IMR-90 (cell line): ENCODE data around the gene CEMIP2. TPM values are rescaled to one million over a fixed set of nuclear protein-coding genes. Genes with fewer than 3 reads are reported as not detected.

Experiments
- ATAC-seq: fragments of 200-7000 bp; cut with Tn5 transposase; 2 replicates; pipeline ENCODE4 v1.9.1; 2020; ENCODE audit warnings: low read depth, mild to moderate bottlenecking, moderate library complexity
- BruUV-seq: library from RNA; stranded (reverse); fragments of 400-500 nt; replicated peaks from 2 replicates; lab custom pipeline; 2021; lab: Mats Ljungman, UMichigan
- CTCF ChIA-PET: fragments of 300-600 bp; formaldehyde crosslinking; extraction: SDS; loops from one replicate; lab custom pipeline; 2021; ENCODE audit warnings: antibody characterized with exemption; lab: Yijun Ruan, JAX
- POLR2A ChIA-PET: fragments of 300-600 bp; sonication (Branson Sonifier 250); formaldehyde crosslinking; loops from one replicate; lab custom pipeline; 2022; ENCODE audit warnings: antibody characterized with exemption; ENCODE audit not compliant: unreplicated experiment; lab: Charles Lee
- DNase-seq: peaks from one replicate; pipeline ENCODE4 v3.0.0; 2013
- H2AFZ ChIP-seq: replicated peaks from 2 replicates; pipeline ENCODE3; 2013; ENCODE audit warnings: low read length, mild to moderate bottlenecking; ENCODE audit not compliant: poor library complexity
- H2AK5ac ChIP-seq: 2 replicates; pipeline ENCODE4 v1.6.1; 2013; ENCODE audit warnings: low read depth, low read length, inconsistent platforms
- H2AK9ac ChIP-seq: replicated peaks from 2 replicates; pipeline ENCODE3; 2013; ENCODE audit warnings: mild to moderate bottlenecking, low read depth, low read length, moderate library complexity; ENCODE audit not compliant: poor library complexity
- H2BK120ac ChIP-seq: 2 replicates; pipeline ENCODE4 v1.6.1; 2013; ENCODE audit warnings: low read depth, low read length, inconsistent platforms
- H2BK15ac ChIP-seq: 3 replicates; pipeline ENCODE4 v1.6.1; 2013; ENCODE audit warnings: low read depth, low read length, inconsistent platforms
- H2BK20ac ChIP-seq: 2 replicates; pipeline ENCODE4 v1.6.1; 2013; ENCODE audit warnings: low read depth, mild to moderate bottlenecking, inconsistent platforms, low read length, moderate library complexity
- H2BK5ac ChIP-seq: 2 replicates; pipeline ENCODE4 v1.6.1; 2013; ENCODE audit warnings: mild to moderate bottlenecking, low read depth, low read length, inconsistent platforms; ENCODE audit not compliant: poor library complexity, severe bottlenecking
- H3K14ac ChIP-seq: replicated peaks from 2 replicates; pipeline ENCODE4 v1.6.1; 2013; ENCODE audit warnings: low read depth, low read length, inconsistent platforms
- H3K18ac ChIP-seq: 2 replicates; pipeline ENCODE4 v1.6.1; 2013; ENCODE audit warnings: low read depth, low read length, control low read depth
- H3K23ac ChIP-seq: 2 replicates; pipeline ENCODE4 v1.6.1; 2013; ENCODE audit warnings: low read depth, low read length, inconsistent platforms
- H3K27ac ChIP-seq: 2 replicates; pipeline ENCODE4 v1.5.1; 2013; ENCODE audit warnings: mild to moderate bottlenecking, control low read depth, low read length; ENCODE audit not compliant: insufficient read depth
- H3K27me3 ChIP-seq: 2 replicates; pipeline ENCODE4 v1.6.1; 2013; ENCODE audit warnings: low read length; ENCODE audit not compliant: control insufficient read depth, insufficient read depth
- H3K36me3 ChIP-seq: 2 replicates; pipeline ENCODE4 v1.6.1; 2013; ENCODE audit warnings: low read length, mixed read lengths; ENCODE audit not compliant: control insufficient read depth, insufficient read depth
- H3K4ac ChIP-seq: 2 replicates; pipeline ENCODE4 v1.6.1; 2013; ENCODE audit warnings: low read depth, low read length, inconsistent platforms
- H3K4me1 ChIP-seq: 2 replicates; pipeline ENCODE4 v1.6.1; 2013; ENCODE audit warnings: low read length, mixed read lengths; ENCODE audit not compliant: control insufficient read depth, insufficient read depth
- H3K4me2 ChIP-seq: 2 replicates; pipeline ENCODE4 v1.6.1; 2013; ENCODE audit warnings: low read depth, mild to moderate bottlenecking, control low read depth, low read length, moderate library complexity
- H3K4me3 ChIP-seq: 2 replicates; pipeline ENCODE4 v1.5.1; 2013; ENCODE audit warnings: low read depth, mild to moderate bottlenecking, control low read depth, low read length, moderate library complexity; ENCODE audit not compliant: insufficient read depth
- H3K56ac ChIP-seq: 2 replicates; pipeline ENCODE4 v1.6.1; 2013; ENCODE audit warnings: low read length, inconsistent platforms; ENCODE audit not compliant: insufficient read depth; ENCODE audit errors: extremely low read depth
- H3K79me1 ChIP-seq, 2 experiments: 2 replicates each; pipeline ENCODE4 v1.6.1; 2013; ENCODE audit warnings: low read length in 2 of 2, inconsistent platforms in 1 of 2, low read depth in 1 of 2
- H3K9ac ChIP-seq: 2 replicates; pipeline ENCODE4 v1.6.1; 2013; ENCODE audit warnings: low read depth, low read length, control low read depth
- H3K9me1 ChIP-seq: 2 replicates; pipeline ENCODE4 v1.6.1; 2013; ENCODE audit warnings: low read length, inconsistent platforms; ENCODE audit not compliant: insufficient read depth
- H3K9me3 ChIP-seq: 2 replicates; pipeline ENCODE4 v1.6.1; 2013; ENCODE audit warnings: low read length; ENCODE audit not compliant: control insufficient read depth, insufficient read depth
- H4K20me1 ChIP-seq: 2 replicates; pipeline ENCODE4 v1.6.1; 2013; ENCODE audit warnings: low read length, inconsistent platforms; ENCODE audit not compliant: insufficient read depth
- H4K5ac ChIP-seq: 2 replicates; pipeline ENCODE4 v1.6.1; 2013; ENCODE audit warnings: mild to moderate bottlenecking, low read depth, low read length, control low read depth
- H4K8ac ChIP-seq, 2 experiments: 2 replicates each; pipeline ENCODE4 v1.6.1; 2013; ENCODE audit warnings: low read depth in 2 of 2, low read length in 2 of 2, control low read depth in 1 of 2, inconsistent platforms in 1 of 2
- H4K91ac ChIP-seq: 2 replicates; pipeline ENCODE4 v1.6.1; 2013; ENCODE audit warnings: low read depth, low read length, inconsistent platforms; ENCODE audit not compliant: insufficient read depth
- BHLHE40 ChIP-seq: fragments of 150-350 bp; IDR thresholded peaks from 2 replicates; pipeline ENCODE4 v1.6.1; 2016; ENCODE audit warnings: mild to moderate bottlenecking, low read depth, low read length
- CEBPB ChIP-seq: IDR thresholded peaks from 2 replicates; pipeline ENCODE4 v1.6.1; 2012; ENCODE audit warnings: low read depth, low read length, improper control_type of control experiment
- CHD1 ChIP-seq: IDR thresholded peaks from 2 replicates; pipeline ENCODE4 v1.6.1; 2012; ENCODE audit warnings: low read depth, low read length, improper control_type of control experiment
- CTCF ChIP-seq: conservative IDR thresholded peaks from 2 replicates; pipeline ENCODE4 v1.5.1; 2012; ENCODE audit warnings: mild to moderate bottlenecking, low read depth, low read length, improper control_type of control experiment
- ELK1 ChIP-seq: fragments of 150-350 bp; IDR thresholded peaks from 2 replicates; pipeline ENCODE4 v1.6.1; 2016; ENCODE audit warnings: low read depth, mild to moderate bottlenecking, low read length, moderate library complexity, borderline replicate concordance
- FOS ChIP-seq: fragments of 150-350 bp; IDR thresholded peaks from 2 replicates; pipeline ENCODE4 v1.6.1; 2016; ENCODE audit warnings: low read depth, low read length
- MAFK ChIP-seq: IDR thresholded peaks from 2 replicates; pipeline ENCODE4 v1.6.1; 2012; ENCODE audit warnings: low read depth, low read length, improper control_type of control experiment
- MAZ ChIP-seq: IDR thresholded peaks from 2 replicates; pipeline ENCODE4 v1.6.1; 2012; ENCODE audit warnings: low read depth, mild to moderate bottlenecking, low read length, improper control_type of control experiment, moderate library complexity, borderline replicate concordance
- MXI1 ChIP-seq: IDR thresholded peaks from 2 replicates; pipeline ENCODE4 v1.6.1; 2012; ENCODE audit warnings: low read depth, mild to moderate bottlenecking, low read length, moderate library complexity, borderline replicate concordance
- NFE2L2 ChIP-seq: fragments of 150-350 bp; IDR thresholded peaks from 2 replicates; pipeline ENCODE4 v1.6.1; 2016; ENCODE audit warnings: low read depth, mild to moderate bottlenecking, low read length
- RFX5 ChIP-seq: IDR thresholded peaks from 2 replicates; pipeline ENCODE4 v1.8.0; 2012; ENCODE audit warnings: low read depth, mild to moderate bottlenecking, low read length, moderate library complexity
- SMC3 ChIP-seq: fragments of 150-350 bp; IDR thresholded peaks from 2 replicates; pipeline ENCODE4 v1.6.1; 2016; ENCODE audit warnings: low read depth, mild to moderate bottlenecking, antibody characterized with exemption, low read length, moderate library complexity
- WGBS, 2 experiments: methylation state at CpG; one replicate each; pipeline versions ENCODE4 v1.1.5 to v1.1.7; 2013; ENCODE audit warnings: missing lambda C conversion rate in 2 of 2; ENCODE audit not compliant: insufficient read length in 1 of 2; ENCODE audit errors: extremely low coverage in 2 of 2; 5-methylcytosine and 5-hydroxymethylcytosine counted together
- dilution Hi-C: fragments of 300-500 bp; cut with HindIII; formaldehyde crosslinking; loops from one replicate; pipeline ENCODE4 v1.14.3; 2018; ENCODE audit warnings: low sequenced_read_pairs; ENCODE audit not compliant: unreplicated experiment
- in situ Hi-C: fragments of 300-500 bp; cut with MboI; formaldehyde crosslinking; loops from 3 replicates; pipeline ENCODE4 v1.14.3; 2019; ENCODE audit warnings: low sequenced_read_pairs, inconsistent platforms, mixed read lengths
- intact Hi-C: fragments of 100-400 bp; cut with micrococcal nuclease; formaldehyde crosslinking; loops from 2 replicates; pipeline ENCODE4 v1.10.0; 2022
- polyA plus RNA-seq, 3 experiments: library from polyadenylated mRNA; depleted of rRNA; stranded (reverse); fragments of >200 nt; gene quantifications; 2 replicates each; pipeline ENCODE4 v1.2.3, GENCODE V29; 2012; ENCODE audit warnings: low replicate concordance in 1 of 3
- total RNA-seq: library from RNA; depleted of rRNA; stranded (reverse); fragments of >200 nt; gene quantifications from 2 replicates; pipeline ENCODE4 v1.2.3, GENCODE V29; 2012
- TF ChIP-seq, protein P1 (sequence below): fragments of 150-350 bp; IDR thresholded peaks from 2 replicates; pipeline ENCODE4 v1.6.1; 2017; ENCODE audit warnings: mild to moderate bottlenecking, antibody characterized with exemption, low read length, low read depth

The CEMIP2 gene
- total and polyA plus RNA-seq, 2 of the 4 experiments (the other 2 are of a cell fraction) = 65.2 to 67.4 TPM

DNA sequence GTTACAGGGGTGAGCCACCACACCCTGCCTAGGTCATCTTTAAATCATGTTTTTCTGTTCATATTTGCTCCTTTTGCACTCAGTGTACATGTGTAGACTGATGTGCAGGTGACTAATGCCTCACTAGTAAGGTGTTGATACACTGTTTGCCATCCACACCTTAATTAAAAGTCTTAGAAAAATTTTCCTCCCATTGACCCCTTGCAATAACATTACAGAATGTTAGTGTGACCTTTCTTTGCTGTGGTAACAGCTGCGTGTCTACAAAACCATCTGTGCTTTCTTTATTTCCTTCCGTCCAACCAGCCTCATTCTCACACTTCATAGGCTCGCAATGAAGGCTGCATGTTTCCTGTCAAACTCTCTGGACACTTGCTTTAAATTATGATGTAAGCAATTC lies 6.6 kb upstream of the CEMIP2 start:
- no peak overlapping the region for H2BK20ac ChIP-seq
- CTCF ChIA-PET = no interaction called here
- H2AK5ac ChIP-seq = no peak overlapping the region
- H4K20me1 ChIP-seq = no peaks in the 10 kb centered on the region
- H2BK15ac ChIP-seq = no peak overlapping the region
- no peak overlapping the region for H4K91ac ChIP-seq
- H3K27ac ChIP-seq = no peak overlapping the region
- intact Hi-C loops = no loop called here
- H4K8ac ChIP-seq = no peak overlapping the region
- dilution Hi-C loops = no loop called here
- no peak overlapping the region for H3K4me2 ChIP-seq
- H3K36me3 ChIP-seq = no peaks in the 10 kb centered on the region
- TF ChIP-seq BHLHE40 (no peak), SMC3 (no peak), MAFK (no peak), ELK1 (no peak), CEBPB (no peak), MXI1 (no peak), CTCF (no peak), FOS (no peak), RFX5 (no peak), MAZ (no peak), CHD1 (no peak), NFE2L2 (no peak)
- TF ChIP-seq, protein P1, sequence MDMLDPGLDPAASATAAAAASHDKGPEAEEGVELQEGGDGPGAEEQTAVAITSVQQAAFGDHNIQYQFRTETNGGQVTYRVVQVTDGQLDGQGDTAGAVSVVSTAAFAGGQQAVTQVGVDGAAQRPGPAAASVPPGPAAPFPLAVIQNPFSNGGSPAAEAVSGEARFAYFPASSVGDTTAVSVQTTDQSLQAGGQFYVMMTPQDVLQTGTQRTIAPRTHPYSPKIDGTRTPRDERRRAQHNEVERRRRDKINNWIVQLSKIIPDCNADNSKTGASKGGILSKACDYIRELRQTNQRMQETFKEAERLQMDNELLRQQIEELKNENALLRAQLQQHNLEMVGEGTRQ = no peak
- no peak overlapping the region for H3K18ac ChIP-seq
- H3K14ac ChIP-seq = no peak overlapping the region
- POLR2A ChIA-PET = no interaction called here
- no peaks in the 10 kb centered on the region for H3K9me1 ChIP-seq
- H3K27me3 ChIP-seq = 0 out of 2 replicates have a peak, but pooled peaks cover under 1% of the 10 kb centered on the region
- no peak overlapping the region for H3K4ac ChIP-seq
- H4K5ac ChIP-seq = no peak overlapping the region
- in situ Hi-C loops = loop anchor here (10.0 kb wide), 1 partner anchor 170 kb away; no protein-coding TSS in a partner anchor
- ATAC-seq (no peak), DNase-seq (no peak)
- no peak overlapping the region for H3K23ac ChIP-seq
- H3K56ac ChIP-seq = no peak overlapping the region
- no TSS peak for BruUV-seq
- H3K79me1 ChIP-seq = no peaks in the 10 kb centered on the region
- H2BK120ac ChIP-seq = no peak overlapping the region
- no peaks in the 10 kb centered on the region for H3K9me3 ChIP-seq
- no CpG with 5 or more reads among the region's 3 CpGs for WGBS, 2 experiments
- no peak overlapping the region for H2AK9ac ChIP-seq
- H2AFZ ChIP-seq = no peak overlapping the region
- H3K4me3 ChIP-seq = no peak overlapping the region
- H2BK5ac ChIP-seq = no peak overlapping the region
- no peak overlapping the region for H3K9ac ChIP-seq
- no peaks in the 10 kb centered on the region for H3K4me1 ChIP-seq
